Measurements from ENCODE around the gene GRK2.
A peak's percentile ranks its signal among the peaks of the same experiment; 100 is the strongest.
"Not testable (repeated sequence)": the region's sequence is repeated elsewhere in the genome, so short reads cannot be mapped to it uniquely, and the experiment has no call there.

The GRK2 gene

GRCh38 chr11:67254798-67255197, 11.5 kb upstream of the GRK2 start:
- no peak for DNase-seq (ENCODE audit: low read depth)

GRCh38 chr11:67255353-67255752, 10.9 kb upstream of the GRK2 start:
- no peak for DNase-seq (ENCODE audit: low read depth)

- DNase-seq (ENCODE audit: low read depth) = no peak
These were observed 10.4 kb upstream of the GRK2 start for GRCh38 chr11:67255864-67256263.

- DNase-seq (ENCODE audit: low read depth) = no peak
These were observed 9.7 kb upstream of the GRK2 start for GRCh38 chr11:67256477-67257135.

GRCh38 chr11:67260406-67260805, 5.9 kb upstream of the GRK2 start:
- DNase-seq (ENCODE audit: low read depth) = no peak

GRCh38 chr11:67260885-67261639, 5.2 kb upstream of the GRK2 start:
- not testable (repeated sequence) for DNase-seq (ENCODE audit: low read depth)

GRCh38 chr11:67261640-67261945, 4.7 kb upstream of the GRK2 start:
- no peak for DNase-seq (ENCODE audit: low read depth)

GRCh38 chr11:67261946-67262681, 4.2 kb upstream of the GRK2 start:
- DNase-seq (ENCODE audit: low read depth) = no peak

GRCh38 chr11:67262731-67263675, 3.3 kb upstream of the GRK2 start:
- no peak for DNase-seq (ENCODE audit: low read depth)

GRCh38 chr11:67264260-67264659, 2.0 kb upstream of the GRK2 start:
- DNase-seq (ENCODE audit: low read depth) = no peak

- no peak for DNase-seq (ENCODE audit: low read depth)
These were observed 1.2 kb upstream of the GRK2 start for GRCh38 chr11:67264877-67265632.

GRCh38 chr11:67265633-67266448, 432 bp upstream of the GRK2 start:
- DNase-seq (ENCODE audit: low read depth) = peak; percentile 76

- no peak for DNase-seq (ENCODE audit: low read depth)
These were observed 1.2 kb downstream of the GRK2 start for GRCh38 chr11:67267188-67268080.

GRCh38 chr11:67268081-67268961, 2.0 kb downstream of the GRK2 start:
- DNase-seq (ENCODE audit: low read depth) = no peak

- no peak for DNase-seq (ENCODE audit: low read depth)
These were observed 2.6 kb downstream of the GRK2 start for GRCh38 chr11:67268962-67269268.

- no peak for DNase-seq (ENCODE audit: low read depth)
These were observed 3.4 kb downstream of the GRK2 start for GRCh38 chr11:67269401-67270255.
